IPS-11a (cell line): Measurements from ENCODE around the gene PCARE.

ENCODE experiments used
- H3K4me3 ChIP-seq: one replicate; pipeline ENCODE4 v1.5.1; 2013; ENCODE audit warnings: low read depth, low read length, control low read depth

Gene PCARE

GRCh38 chr2:29040552-29040951, 33.8 kb downstream of the PCARE start:
- no peak overlapping the region for H3K4me3 ChIP-seq

- H3K4me3 ChIP-seq = no peak overlapping the region
Measured at GRCh38 chr2:29039718-29040480, 34.4 kb downstream of the PCARE start.

DNA sequence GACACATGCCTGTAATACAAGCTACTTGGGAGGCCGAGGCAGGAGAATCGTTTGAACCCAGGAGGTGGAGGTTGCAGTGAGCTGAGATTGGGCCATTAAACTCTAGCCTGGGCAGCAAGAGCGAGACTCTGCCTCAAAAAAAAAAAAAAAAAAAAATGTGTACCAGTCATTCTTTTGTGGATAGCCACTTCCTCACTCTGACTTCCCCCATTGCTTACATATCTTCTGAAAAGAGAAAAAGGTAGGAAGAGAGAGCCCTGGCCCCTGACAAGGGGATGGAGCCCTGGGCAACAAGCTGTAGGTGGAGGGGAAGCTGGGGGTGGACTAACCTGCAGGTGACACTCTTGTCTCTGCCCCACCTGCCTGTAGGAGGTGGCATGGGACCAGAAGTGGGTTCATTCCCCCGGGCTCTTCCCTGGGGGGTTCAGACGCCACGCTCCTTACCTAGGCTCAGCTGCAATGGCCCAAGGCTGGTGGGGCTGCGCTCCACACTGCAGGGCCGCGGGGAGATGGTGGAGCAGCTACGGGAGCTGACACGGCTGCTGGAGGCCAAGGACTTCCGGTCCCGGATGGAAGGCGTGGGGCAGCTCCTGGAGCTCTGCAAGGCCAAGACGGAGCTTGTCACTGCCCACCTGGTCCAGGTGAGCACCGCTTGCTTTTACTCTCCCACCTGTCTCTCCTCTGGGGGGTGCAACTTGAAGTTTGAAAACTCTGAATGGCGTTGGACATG, 39.1 kb downstream of the PCARE start:
- H3K4me3 ChIP-seq = no peak overlapping the region

- no peak overlapping the region for H3K4me3 ChIP-seq
Measured at GRCh38 chr2:29033656-29034055, 40.7 kb downstream of the PCARE start.

DNA sequence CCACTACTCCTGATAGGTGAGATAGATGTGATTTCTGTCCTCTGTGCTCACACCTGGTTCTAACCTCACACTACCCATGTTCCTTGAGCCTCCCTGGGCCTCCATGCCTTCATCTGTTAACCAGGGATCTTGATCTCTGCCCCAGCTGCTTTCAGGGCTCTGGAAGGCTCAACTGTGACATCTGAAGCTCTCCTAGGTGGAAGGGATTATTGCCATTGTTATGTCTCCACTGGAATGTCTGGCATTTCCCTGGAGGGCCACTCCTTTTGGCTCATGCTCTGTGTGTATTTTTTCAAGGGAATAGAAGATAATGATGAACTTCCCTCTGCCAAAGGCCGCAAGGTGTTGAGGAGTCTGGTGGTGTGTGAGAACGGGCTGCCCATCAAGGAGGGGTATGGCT, 41.2 kb downstream of the PCARE start:
- no peak overlapping the region for H3K4me3 ChIP-seq

DNA sequence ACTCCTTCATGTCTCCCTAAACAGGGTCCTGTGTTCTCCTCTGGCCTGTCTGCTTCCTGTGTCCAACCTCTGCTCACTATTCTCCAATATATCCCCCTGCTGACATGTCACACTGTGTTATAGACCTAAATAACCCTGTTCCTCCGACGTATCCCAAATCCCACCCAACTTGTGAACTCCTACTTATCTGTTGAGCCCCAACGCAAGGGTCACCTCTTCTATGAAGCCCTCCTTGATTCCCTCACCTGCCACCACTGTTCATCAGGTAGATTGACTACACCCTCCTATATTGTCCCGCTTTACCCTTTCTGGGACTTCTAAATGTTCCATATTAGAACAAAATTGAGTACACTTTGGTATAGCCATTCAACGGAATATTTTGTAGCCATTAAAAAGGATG, 42.1 kb downstream of the PCARE start:
- no peak overlapping the region for H3K4me3 ChIP-seq

GRCh38 chr2:29031046-29031445, 43.3 kb downstream of the PCARE start:
- H3K4me3 ChIP-seq = no peak overlapping the region

DNA sequence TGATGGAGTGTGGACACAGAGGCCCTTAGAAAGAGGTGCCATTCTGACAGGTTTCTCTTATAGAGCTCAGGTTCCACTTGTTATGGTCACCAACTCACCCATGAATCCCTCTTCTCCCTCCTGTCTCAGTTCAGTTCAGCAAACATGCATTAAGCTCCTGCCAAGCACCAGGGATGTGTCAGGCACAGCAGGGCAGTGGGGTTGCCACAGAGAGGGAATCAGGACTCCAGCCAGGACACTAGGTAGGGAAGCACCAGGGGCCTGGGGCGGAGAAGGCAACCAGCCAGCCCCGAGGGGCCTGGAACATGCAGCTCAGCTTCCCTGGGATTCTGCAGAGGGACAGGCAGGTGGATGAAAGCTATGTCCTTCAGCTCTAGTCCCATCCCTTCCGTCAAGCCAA, 48.6 kb downstream of the PCARE start:
- no peak overlapping the region for H3K4me3 ChIP-seq

DNA sequence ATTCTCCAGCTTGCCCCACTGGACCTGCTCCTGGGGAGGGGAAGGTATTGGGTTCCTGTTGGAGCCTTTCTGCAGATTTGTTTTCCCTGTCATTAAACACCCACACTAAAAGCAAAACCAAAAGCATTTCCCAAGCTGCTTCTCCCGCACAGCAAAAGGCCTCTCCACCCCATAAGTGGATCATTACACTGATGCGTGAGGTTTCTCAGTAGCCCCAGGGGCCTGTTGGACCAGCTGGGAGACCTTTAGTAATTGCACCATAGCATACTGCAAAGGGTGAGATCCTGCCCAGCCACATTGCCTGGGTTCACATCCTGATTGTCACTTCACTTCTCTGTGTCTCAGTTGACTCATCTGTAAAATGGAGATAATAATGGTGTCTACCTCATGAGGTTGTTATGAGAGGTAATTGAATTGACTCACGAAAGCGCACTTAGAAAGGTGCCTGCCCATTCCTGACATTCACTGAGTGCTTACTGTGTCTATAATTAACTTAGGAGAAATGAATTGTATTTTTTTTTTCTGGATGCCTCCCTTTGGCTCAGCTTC, 49.4 kb downstream of the PCARE start:
- H3K4me3 ChIP-seq = no peak overlapping the region

- H3K4me3 ChIP-seq = no peak overlapping the region
Measured at GRCh38 chr2:29023188-29023587, 51.1 kb downstream of the PCARE start.

DNA sequence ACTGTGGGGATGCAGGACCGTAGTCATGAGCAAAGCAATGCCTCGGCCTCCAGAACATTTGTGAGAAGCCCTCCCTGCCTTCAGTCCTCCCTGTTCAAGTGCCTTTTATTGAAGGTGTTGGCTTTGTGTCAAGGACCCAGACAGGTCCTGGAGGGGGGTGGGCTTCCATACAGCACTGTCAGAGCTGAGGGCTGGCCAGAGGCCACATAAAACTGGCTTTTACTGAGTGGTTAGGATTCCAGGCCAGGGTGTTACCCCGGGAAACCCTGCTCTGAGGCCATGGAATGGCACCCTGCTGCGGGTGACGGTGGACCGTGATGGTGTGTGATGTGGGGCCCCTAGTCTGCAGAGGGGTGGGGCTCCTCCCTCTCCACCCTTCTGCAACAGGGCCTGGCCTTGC, 51.6 kb downstream of the PCARE start:
- no peak overlapping the region for H3K4me3 ChIP-seq

DNA sequence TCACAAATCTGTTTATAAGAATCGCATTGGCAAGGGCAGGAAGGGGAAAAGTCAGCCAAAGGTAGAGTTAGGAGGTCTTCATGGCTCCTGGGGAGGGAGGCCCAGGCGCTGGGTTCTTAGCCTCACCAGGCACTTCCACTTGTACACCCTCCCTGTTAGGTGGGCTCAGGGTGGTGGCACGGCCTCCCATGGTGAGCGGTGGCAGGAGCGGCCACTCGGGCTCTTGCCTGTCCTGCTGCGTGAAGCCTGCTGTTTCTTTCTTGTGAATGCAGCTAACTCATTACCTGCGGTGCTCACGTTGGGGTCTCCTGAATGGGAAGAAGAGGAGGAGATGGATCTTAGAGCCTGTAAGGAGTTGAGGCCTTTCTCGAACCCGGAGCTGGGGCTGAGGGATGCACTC, 52.4 kb downstream of the PCARE start:
- H3K4me3 ChIP-seq = no peak overlapping the region

GRCh38 chr2:29017716-29018435, 56.4 kb downstream of the PCARE start:
- no peak overlapping the region for H3K4me3 ChIP-seq

GRCh38 chr2:29016504-29016903, 57.8 kb downstream of the PCARE start:
- H3K4me3 ChIP-seq = no peak overlapping the region

DNA sequence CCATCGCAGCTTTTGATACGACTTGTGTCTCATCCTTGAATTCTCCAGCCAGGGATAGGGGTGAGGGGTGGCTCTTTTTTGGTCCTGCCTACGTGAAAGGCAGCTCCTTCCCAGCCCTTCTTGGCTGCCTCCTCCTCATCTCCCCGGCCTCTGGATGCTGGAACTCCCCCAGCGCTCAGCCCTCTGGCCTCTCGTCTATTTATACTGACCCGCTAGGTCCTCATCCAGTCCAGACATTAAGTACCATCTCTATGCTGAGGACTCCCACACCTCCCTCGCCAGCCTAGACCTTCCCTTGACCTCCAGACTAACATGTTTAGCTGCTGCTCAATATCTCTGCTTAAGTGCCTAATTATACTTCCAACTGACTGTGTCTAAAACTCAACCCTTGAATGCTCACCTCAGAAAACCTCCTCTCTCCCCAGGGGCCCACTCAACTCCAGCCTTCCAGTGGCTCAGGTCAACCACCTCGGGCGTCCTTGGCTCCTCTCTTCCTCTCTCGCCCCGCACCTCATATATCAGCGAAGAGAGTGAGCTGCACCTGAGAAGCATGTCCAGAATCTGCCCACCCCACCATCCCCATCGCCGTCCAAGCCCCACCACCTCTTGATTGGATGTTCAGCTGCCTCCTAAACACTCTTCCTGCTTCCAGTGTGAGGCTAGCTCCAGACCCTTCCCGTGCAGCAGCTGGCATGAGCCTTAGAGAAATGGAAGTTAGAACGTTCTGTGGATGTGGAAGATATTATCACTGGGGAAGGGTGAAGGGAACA, 58.4 kb downstream of the PCARE start:
- H3K4me3 ChIP-seq = no peak overlapping the region

DNA sequence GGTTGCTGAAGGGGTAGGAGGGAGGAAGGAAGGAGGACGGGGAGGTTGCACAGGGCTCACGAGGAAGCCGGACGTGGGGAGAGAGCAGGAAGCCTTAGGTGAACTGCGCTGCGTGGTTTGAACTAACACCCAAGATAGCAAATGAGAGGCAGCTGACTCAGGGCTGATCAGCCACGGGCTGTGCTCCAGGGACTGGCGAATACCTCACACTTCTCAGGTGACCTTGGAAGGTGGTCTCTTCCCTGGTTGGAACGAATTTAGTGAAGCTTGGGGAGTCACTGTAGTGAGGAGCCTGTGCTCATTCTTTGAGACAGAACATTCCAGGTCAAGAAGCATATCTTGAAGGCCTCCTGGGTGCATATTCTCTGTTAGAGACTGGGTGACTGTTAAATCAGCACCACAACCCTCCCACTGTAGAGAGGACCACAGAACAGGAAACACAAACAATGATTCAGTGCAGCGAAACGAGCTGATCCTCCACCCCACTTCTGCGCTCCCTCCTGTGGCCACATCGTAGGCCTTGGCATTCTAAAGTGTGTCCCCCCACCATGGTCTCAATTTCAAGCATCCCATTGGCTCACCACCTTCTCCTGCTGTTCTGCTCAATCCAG, 59.4 kb downstream of the PCARE start:
- H3K4me3 ChIP-seq = no peak overlapping the region

GRCh38 chr2:29014331-29014730, 60.0 kb downstream of the PCARE start:
- H3K4me3 ChIP-seq = no peak overlapping the region

- no peak overlapping the region for H3K4me3 ChIP-seq
Measured at GRCh38 chr2:29013057-29013780, 61.1 kb downstream of the PCARE start.

GRCh38 chr2:29012211-29012681, 62.1 kb downstream of the PCARE start:
- H3K4me3 ChIP-seq = no peak overlapping the region
